Measurements from ENCODE around the gene PMAIP1. TPM values are rescaled to one million over a fixed set of nuclear protein-coding genes. Genes with fewer than 3 reads are reported as not detected.

The PMAIP1 gene
- 1.4 and 3.8 TPM in 2 replicates for total RNA-seq (ENCODE audit: low replicate concordance)

DNA sequence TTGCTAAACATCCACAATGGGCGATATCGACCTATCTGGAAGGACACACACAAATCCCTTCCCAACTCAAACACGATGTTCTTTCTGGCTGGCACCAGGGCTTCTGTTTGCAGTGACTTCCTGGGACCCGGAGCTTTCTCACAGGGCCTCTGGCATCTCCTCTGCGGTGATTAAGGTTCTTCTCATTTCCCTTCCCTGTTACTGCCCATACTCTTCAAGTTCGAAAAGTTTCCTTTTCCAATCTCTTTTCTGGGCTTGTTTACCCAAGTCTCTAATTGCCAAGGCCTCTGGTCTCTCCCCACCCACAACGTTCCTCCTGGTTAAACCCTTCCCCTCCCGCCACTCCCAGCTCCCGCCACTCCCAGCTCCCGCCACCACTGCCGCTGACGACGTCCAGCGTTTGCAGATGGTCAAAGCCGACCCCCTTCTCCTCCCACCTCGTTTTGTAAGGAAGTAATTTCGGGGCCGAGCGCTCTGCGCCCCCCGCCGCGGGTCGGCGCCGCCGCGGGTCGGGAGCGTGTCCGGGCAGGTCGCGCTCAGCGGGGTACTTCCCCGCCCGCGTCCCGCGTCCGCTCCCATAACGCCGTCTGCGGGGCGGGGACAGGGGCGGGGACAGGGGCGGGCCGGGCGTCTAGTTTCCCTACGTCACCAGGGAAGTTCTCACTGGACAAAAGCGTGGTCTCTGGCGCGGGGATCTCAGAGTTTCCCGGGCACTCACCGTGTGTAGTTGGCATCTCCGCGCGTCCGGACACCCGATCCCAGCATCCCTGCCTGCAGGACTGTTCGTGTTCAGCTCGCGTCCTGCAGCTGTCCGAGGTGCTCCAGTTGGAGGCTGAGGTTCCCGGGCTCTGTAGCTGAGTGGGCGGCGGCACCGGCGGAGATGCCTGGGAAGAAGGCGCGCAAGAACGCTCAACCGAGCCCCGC lies at the start of gene PMAIP1:
PMAIP1 (plus strand) TSS at position 699 of the 924 bp plus-strand sequence; CDS start at position 881, 182 bp downstream.

Other genes starting within 250 kb of the PMAIP1 start
- gene CCBE1, start 202.6 kb upstream of the PMAIP1 start, total RNA-seq (ENCODE audit: low replicate concordance), result 7.7 and 31.9 TPM in 2 replicates